Keratinocyte (primary cell): ENCODE data around the gene SARS1.

Experiments
- CTCF ChIP-seq, 3 experiments: IDR thresholded peaks in 1 of 3; conservative IDR thresholded peaks in 1 of 3; optimal IDR thresholded peaks in 1 of 3; 2 replicates in 2 of 3; 3 replicates in 1 of 3; pipeline versions ENCODE3 to v1.5.1; 2011; ENCODE audit warnings: low read length in 3 of 3, mild to moderate bottlenecking in 3 of 3, moderate library complexity in 2 of 3, control low read depth in 1 of 3, inconsistent platforms in 1 of 3; ENCODE audit not compliant: insufficient read depth in 2 of 3; ENCODE audit errors: extremely low read depth in 1 of 3
- EZH2 ChIP-seq: IDR thresholded peaks from one replicate; pipeline ENCODE4 v1.6.1; 2012; ENCODE audit warnings: inconsistent platforms, mild to moderate bottlenecking, low read length, moderate library complexity

GRCh38 chr1:109201123-109201703 lies 12.5 kb upstream of the SARS1 start:
- peak; percentile 81 to 95 (median 82) for TF ChIP-seq CTCF (optimal IDR thresholded peaks at IDR 0.05 in 1 of 3, IDR thresholded peaks at IDR 0.05 in 1 of 3, conservative IDR thresholded peaks at IDR 0.05 in 1 of 3; ENCODE audit: extremely low read depth in 1 of 3, insufficient read depth in 2 of 3, low read length in 3 of 3)
- TF ChIP-seq EZH2, result no peak
